BE2C (cell line): ENCODE data around the gene SPRN.

ENCODE experiments used
- DNase-seq: peaks from one replicate; pipeline ENCODE4 v3.0.0-alpha.2; 2020
- H3K27me3 ChIP-seq: fragments of 250-450 bp; sonication (Bioruptor Pico); 2 replicates; pipeline ENCODE4 v1.5.1; 2020; ENCODE audit warnings: mild to moderate bottlenecking
- H3K36me3 ChIP-seq: fragments of 250-450 bp; sonication (Bioruptor Pico); 2 replicates; pipeline ENCODE4 v1.5.1; 2020; ENCODE audit warnings: mild to moderate bottlenecking
- H3K4me1 ChIP-seq: fragments of 250-450 bp; sonication (Bioruptor Pico); 2 replicates; pipeline ENCODE4 v1.5.1; 2020
- H3K4me3 ChIP-seq: 2 replicates; pipeline ENCODE4 v1.5.1; 2011; ENCODE audit warnings: low read depth, low read length
- H3K9me3 ChIP-seq: fragments of 250-450 bp; sonication (Bioruptor Pico); 2 replicates; pipeline ENCODE4 v1.5.1; 2020
- TF ChIP-seq, protein P1 (sequence below): IDR thresholded peaks from 2 replicates; pipeline ENCODE4 v1.5.1; 2012; ENCODE audit warnings: mild to moderate bottlenecking, low read depth, low read length

Gene SPRN

DNA sequence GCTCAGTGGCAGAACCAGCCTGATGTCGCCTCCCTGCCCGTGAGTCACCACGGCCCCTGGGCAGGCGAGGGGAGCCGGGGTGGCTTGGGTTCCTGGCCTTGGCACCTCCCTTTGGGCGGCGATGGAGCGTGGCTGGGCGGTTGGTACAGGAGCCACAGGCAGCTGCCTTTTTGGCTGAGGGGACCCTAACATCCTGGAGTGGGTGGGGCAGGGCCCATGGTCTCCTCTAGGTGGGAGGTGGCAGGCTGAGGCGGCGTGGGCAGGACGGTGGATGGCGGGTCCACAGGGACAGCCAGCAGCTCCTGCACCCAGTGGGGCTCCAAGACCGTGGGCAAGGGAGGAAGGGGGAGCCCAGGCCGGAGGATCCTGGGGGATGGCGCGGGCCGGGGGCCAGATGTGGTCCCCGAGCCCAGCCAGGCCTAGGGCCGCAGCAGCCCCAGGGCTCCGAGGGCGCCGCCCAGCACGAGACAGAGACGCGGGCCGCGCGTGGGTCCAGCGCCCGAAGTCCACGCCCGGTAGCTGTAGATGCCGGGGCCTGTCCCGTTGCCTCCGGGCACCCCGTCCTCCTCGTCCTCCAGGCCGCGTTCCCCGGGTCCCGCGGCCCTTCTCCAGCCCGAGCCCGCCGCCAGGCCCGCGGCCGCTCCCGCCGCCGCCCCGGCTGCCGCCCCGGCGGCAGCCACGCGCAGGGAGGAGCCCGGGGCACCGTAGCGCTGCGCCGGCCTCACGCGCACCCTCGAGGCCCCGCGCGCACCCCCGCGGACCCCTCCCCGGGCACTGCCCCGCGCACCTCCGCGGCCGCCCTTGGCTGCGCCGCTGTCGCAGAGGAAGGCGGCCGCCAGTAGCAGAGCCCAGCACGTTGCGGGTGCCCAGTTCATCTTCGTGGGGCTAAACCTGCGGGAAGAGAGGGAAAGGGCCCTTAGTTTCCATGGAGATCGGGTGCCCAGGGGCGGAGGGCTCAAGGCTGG lies 1.3 kb downstream of the SPRN start:
- Histone ChIP-seq H3K4me1 (no peaks in the 10 kb centered on the region), H3K36me3 (no peaks in the 10 kb centered on the region; the same call in 1 of the 2 replicates), H3K27me3 (peaks cover 10% of the 10 kb centered on the region), H3K4me3 (no peak overlapping the region), H3K9me3 (no peaks in the 10 kb centered on the region)
- no peak for DNase-seq
- TF ChIP-seq, protein P1, sequence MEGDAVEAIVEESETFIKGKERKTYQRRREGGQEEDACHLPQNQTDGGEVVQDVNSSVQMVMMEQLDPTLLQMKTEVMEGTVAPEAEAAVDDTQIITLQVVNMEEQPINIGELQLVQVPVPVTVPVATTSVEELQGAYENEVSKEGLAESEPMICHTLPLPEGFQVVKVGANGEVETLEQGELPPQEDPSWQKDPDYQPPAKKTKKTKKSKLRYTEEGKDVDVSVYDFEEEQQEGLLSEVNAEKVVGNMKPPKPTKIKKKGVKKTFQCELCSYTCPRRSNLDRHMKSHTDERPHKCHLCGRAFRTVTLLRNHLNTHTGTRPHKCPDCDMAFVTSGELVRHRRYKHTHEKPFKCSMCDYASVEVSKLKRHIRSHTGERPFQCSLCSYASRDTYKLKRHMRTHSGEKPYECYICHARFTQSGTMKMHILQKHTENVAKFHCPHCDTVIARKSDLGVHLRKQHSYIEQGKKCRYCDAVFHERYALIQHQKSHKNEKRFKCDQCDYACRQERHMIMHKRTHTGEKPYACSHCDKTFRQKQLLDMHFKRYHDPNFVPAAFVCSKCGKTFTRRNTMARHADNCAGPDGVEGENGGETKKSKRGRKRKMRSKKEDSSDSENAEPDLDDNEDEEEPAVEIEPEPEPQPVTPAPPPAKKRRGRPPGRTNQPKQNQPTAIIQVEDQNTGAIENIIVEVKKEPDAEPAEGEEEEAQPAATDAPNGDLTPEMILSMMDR, result no peak

DNA sequence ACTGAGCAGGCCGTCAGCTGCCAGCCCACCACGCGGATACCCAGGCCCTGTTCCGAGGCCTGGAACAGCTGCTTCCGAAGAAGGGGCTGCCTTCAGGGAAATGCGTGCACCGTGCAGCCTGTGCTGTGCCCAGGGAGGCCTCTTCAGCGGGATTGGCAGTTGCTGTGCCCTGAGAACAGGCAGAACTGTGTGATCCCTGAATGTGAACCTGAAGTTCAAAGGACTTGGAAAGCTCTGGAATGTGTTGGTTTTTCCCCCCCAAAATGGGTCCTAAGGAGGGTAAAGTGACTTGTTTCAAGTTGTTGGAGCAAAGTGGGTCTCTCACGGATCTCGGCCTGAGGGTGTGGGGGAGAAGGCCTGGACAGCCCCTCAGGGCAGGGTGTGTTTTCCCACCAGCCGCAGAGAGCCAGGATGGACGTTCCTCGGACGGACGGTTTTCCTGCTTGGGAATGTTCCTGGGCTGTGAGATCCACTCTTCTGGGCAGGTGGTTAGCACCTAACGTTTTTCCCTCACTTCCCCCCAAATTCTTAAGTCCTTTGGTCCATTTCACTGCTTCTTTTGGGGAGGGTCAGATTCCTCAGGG lies 2.1 kb downstream of the SPRN start:
- Histone ChIP-seq H3K36me3 (no peaks in the 10 kb centered on the region; the same call in 1 of the 2 replicates), H3K4me3 (no peak overlapping the region), H3K4me1 (no peaks in the 10 kb centered on the region), H3K27me3 (peaks cover 10% of the 10 kb centered on the region), H3K9me3 (no peaks in the 10 kb centered on the region)
- TF ChIP-seq, protein P1, result no peak
- DNase-seq, result no peak

DNA sequence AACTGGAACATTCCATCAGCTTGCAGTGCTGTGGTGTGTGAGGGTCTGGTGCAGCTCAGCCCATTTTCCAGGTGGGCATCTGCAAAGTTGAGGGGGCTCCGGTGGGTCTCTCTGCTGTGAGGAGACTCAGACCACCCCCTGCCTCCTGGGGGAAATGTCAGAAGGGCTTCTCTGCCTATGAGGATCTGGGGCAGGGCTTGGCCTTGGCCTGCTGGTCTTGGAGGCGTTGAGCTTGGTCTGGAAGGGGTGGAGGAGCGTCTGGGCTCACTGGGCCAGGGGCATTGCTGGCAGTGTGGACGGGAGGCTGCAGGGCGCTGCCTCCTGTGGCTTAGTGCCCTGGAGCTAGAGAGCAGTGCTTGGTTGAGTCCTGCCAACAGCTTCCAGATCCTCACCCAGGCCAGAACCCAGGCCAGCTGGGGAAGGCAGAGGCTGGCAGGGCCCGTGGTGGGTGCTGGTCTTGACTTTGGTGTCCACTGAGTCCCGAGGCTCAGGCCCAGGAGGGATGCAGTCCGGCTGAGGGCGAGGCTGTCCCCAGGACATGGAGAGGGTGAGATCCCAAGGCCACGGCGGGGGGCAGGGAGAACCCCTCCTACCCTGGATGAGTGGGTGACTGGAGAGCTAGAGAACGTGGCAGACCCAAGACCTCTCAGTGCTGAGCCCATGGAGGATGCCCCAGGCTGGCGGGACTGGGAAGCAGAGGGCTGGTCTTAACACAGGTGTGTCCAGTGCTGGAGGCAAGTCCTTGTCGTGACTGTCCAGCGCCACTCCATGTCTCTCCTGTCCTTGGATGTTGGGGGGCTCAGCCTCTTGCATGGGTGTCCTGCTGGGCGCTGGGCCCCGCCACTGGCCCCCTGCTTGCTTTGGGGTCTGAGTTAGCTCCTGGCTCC lies 2.8 kb downstream of the SPRN start:
- Histone ChIP-seq H3K4me3 (no peak overlapping the region), H3K4me1 (no peaks in the 10 kb centered on the region), H3K9me3 (no peaks in the 10 kb centered on the region), H3K27me3 (peaks cover 10% of the 10 kb centered on the region), H3K36me3 (no peaks in the 10 kb centered on the region; the same call in 1 of the 2 replicates)
- TF ChIP-seq, protein P1, result no peak
- no peak for DNase-seq

DNA sequence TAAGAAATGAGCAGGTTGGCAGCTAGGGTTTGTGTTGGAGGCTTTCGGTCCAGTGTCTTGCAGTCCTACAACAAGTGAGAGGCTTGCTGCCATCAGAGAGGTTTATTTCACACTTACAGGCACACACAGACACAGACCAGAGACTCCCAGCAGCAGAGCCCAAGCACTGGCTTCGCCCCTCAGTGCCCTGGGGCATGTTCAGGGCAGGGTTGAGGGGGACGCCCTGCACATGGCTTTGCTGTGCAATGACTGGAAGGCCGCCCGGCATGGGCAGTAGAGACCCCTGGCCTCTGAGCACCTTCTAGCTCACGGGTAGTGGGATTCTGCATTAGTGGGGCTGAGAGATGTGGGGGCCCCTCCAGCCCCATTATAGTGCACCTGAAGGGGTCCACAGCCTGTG lies 3.8 kb downstream of the SPRN start:
- Histone ChIP-seq H3K9me3 (no peaks in the 10 kb centered on the region), H3K36me3 (peaks cover 2% of the 10 kb centered on the region; the same call in 1 of the 2 replicates), H3K4me1 (no peaks in the 10 kb centered on the region), H3K27me3 (peaks cover 10% of the 10 kb centered on the region), H3K4me3 (no peak overlapping the region)
- TF ChIP-seq, protein P1, result no peak
- no peak for DNase-seq

DNA sequence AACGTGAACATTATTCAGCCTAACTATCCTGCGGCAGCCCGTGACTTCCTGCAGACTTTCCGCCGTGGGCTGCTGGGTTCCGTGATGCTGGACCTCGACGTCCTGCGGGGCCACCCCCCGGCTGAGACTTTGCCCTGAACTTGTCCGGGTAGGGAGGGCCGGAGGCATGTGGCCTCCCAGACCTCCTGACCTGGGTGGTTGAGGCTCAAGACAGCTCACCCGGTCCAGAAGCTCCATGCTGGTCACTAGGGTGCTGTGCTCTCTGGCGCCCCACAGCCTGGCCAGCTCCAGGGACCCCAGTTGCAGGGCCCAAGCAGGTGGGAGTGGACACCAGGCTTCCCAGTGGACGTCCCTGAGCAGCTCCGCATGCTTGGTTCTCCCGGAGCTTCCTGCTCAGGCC lies 4.4 kb downstream of the SPRN start:
- H3K4me1 ChIP-seq, result no peaks in the 10 kb centered on the region
- H3K27me3 ChIP-seq, result peaks cover 10% of the 10 kb centered on the region
- H3K36me3 ChIP-seq, result peaks cover 7% of the 10 kb centered on the region; the same call in 1 of the 2 replicates
- DNase-seq, result no peak
- H3K9me3 ChIP-seq, result no peaks in the 10 kb centered on the region
- no peak overlapping the region for H3K4me3 ChIP-seq
- TF ChIP-seq, protein P1, result no peak
